Stimulated activated CD4-positive, alpha-beta T cell treated with anti-CD3 and anti-CD28 coated beads, Interleukin-4, amount 100 ng/mL, for 48 hours (primary cell): Measurements from ENCODE around the gene KRT31.
"Not testable (repeated sequence)": the region's sequence is repeated elsewhere in the genome, so short reads cannot be mapped to it uniquely, and the experiment has no call there.

Experiments
- DNase-seq, 2 donors: peaks; one replicate each; pipeline ENCODE4 v3.0.0-alpha.2; 2020; ENCODE audit warnings: low read depth in 2 of 2

The KRT31 gene

GRCh38 chr17:41387670-41388069 lies 9.7 kb downstream of the KRT31 start:
- DNase-seq: no peak

GRCh38 chr17:41386227-41386626 lies 11.2 kb downstream of the KRT31 start:
- no peak for DNase-seq

GRCh38 chr17:41383690-41384089 lies 13.7 kb downstream of the KRT31 start:
- DNase-seq: no peak

- no peak for DNase-seq
These were observed 15.0 kb downstream of the KRT31 start for GRCh38 chr17:41382394-41382793.

- DNase-seq: not testable (repeated sequence)
These were observed 15.5 kb downstream of the KRT31 start, which contains the start of gene KRT34 for GRCh38 chr17:41381943-41382342. Gene KRT34, minus strand, starts transcription at chr17:41382306. Its CDS starts 60 bp downstream, at chr17:41382246.

GRCh38 chr17:41380091-41380490 lies 17.3 kb downstream of the KRT31 start:
- not testable (repeated sequence) for DNase-seq

- DNase-seq: no peak
These were observed 19.9 kb downstream of the KRT31 start for GRCh38 chr17:41377546-41377945.

GRCh38 chr17:41369713-41370112 lies 27.7 kb downstream of the KRT31 start, which contains the start of gene KRT33B:
Gene KRT33B, minus strand, starts transcription at chr17:41369813. Its CDS starts 63 bp downstream, at chr17:41369750.
- no peak for DNase-seq

GRCh38 chr17:41369023-41369422 lies 28.4 kb downstream of the KRT31 start:
- no peak for DNase-seq

GRCh38 chr17:41367426-41368075 lies 29.9 kb downstream of the KRT31 start:
- DNase-seq: no peak

GRCh38 chr17:41366070-41366469 lies 31.3 kb downstream of the KRT31 start:
- no peak for DNase-seq

- no peak for DNase-seq
These were observed 33.5 kb downstream of the KRT31 start for GRCh38 chr17:41363881-41364280.

- DNase-seq: no peak
These were observed 37.0 kb downstream of the KRT31 start for GRCh38 chr17:41360296-41360995.

GRCh38 chr17:41354536-41354935 lies 42.9 kb downstream of the KRT31 start:
- no peak for DNase-seq

- no peak for DNase-seq
These were observed 44.6 kb downstream of the KRT31 start for GRCh38 chr17:41352597-41353366.

GRCh38 chr17:41351177-41351576 lies 46.2 kb downstream of the KRT31 start:
- no peak for DNase-seq

- not testable (repeated sequence) for DNase-seq
These were observed 47.0 kb downstream of the KRT31 start, which contains the start of gene KRT33A for GRCh38 chr17:41350381-41350878. Gene KRT33A, minus strand, starts transcription at chr17:41350828. Its CDS starts 61 bp downstream, at chr17:41350767.

GRCh38 chr17:41347869-41348760 lies 49.3 kb downstream of the KRT31 start:
- no peak for DNase-seq

- not testable (repeated sequence) for DNase-seq
These were observed 51.0 kb downstream of the KRT31 start for GRCh38 chr17:41346421-41346820.

- no peak for DNase-seq
These were observed 51.4 kb downstream of the KRT31 start for GRCh38 chr17:41345992-41346391.
